K562 (cell line): ENCODE results near the gene SDC3. TPM values are rescaled to one million over a fixed set of nuclear protein-coding genes. Genes with fewer than 3 reads are reported as not detected.

Experiments used
- CBX1 ChIP-seq: sonication (generic); IDR thresholded peaks from 2 replicates; pipeline ENCODE4 v1.6.1; 2016; ENCODE audit warnings: antibody characterized with exemption, low read depth, mild to moderate bottlenecking
- CHD7 ChIP-seq: fragments of 200-600 bp; sonication (generic); IDR thresholded peaks from one replicate; pipeline ENCODE4 v1.6.1; 2012; ENCODE audit warnings: mild to moderate bottlenecking, low read depth, low read length, inconsistent platforms
- DEAF1 ChIP-seq: fragments of 450-650 bp; formaldehyde crosslinking; IDR thresholded peaks from 2 replicates; pipeline ENCODE4 v1.4.0; 2020; ENCODE audit warnings: mild to moderate bottlenecking, moderate library complexity
- MXD1 ChIP-seq: fragments of 250-450 bp; sonication (Bioruptor Pico); IDR thresholded peaks from 2 replicates; pipeline ENCODE4 v1.8.0; 2021; ENCODE audit warnings: borderline replicate concordance, mild to moderate bottlenecking, moderate library complexity; ENCODE audit not compliant: poor library complexity, severe bottlenecking
- SMAD2 ChIP-seq: fragments of 150-350 bp; IDR thresholded peaks from 2 replicates; pipeline ENCODE4 v1.6.1; 2014; ENCODE audit warnings: low read depth, mild to moderate bottlenecking, low read length
- SMARCA5 ChIP-seq: fragments of 450-650 bp; IDR thresholded peaks from 2 replicates; pipeline ENCODE4 v1.6.1; 2016
- SMC3 ChIP-seq: conservative IDR thresholded peaks from 2 replicates; pipeline ENCODE4 v1.6.1; 2011; ENCODE audit warnings: low read depth, low read length, improper control_type of control experiment; ENCODE audit not compliant: insufficient read depth
- SNRNP70 ChIP-seq: fragments of 200-400 bp; formaldehyde crosslinking; optimal IDR thresholded peaks from 2 replicates; pipeline ENCODE3; 2017; ENCODE audit warnings: low read depth, low read length
- SP2 ChIP-seq: IDR thresholded peaks from 2 replicates; pipeline ENCODE4 v1.6.1; 2011; ENCODE audit warnings: mild to moderate bottlenecking, low read depth, low read length, moderate library complexity; ENCODE audit not compliant: poor library complexity, severe bottlenecking; ENCODE audit errors: extremely low read depth
- TSC22D4 ChIP-seq: fragments of 450-650 bp; IDR thresholded peaks from 2 replicates; pipeline ENCODE4 v1.6.1; 2016; ENCODE audit warnings: missing genetic modification characterization, missing biosample characterization, control low read depth
- ZBTB26 ChIP-seq: fragments of 450-650 bp; formaldehyde crosslinking; IDR thresholded peaks from 2 replicates; pipeline ENCODE4 v1.4.0; 2022; ENCODE audit warnings: missing genetic modification characterization
- ZNF445 ChIP-seq: fragments of 250-450 bp; sonication (Bioruptor Pico); IDR thresholded peaks from 2 replicates; pipeline ENCODE4 v1.4.0; 2020; ENCODE audit warnings: low read depth, mild to moderate bottlenecking, moderate library complexity
- polyA plus RNA-seq, 8 experiments: library from polyadenylated mRNA; depleted of rRNA in 4 of 8; stranded (reverse) in 5 of 8; unstranded in 3 of 8; fragments of >200 nt; fragmentation: Nextera tagmentation in 2 of 8; fragmentation: Illumina TruSeq in 1 of 8; extraction: Ambion mirVana in 2 of 8; extraction: Trizol in 1 of 8; gene quantifications; 2 replicates each; pipeline versions ENCODE4 v1.2.1 to v1.2.3, GENCODE V29; 2011 to 2014; ENCODE audit warnings: inconsistent platforms in 1 of 8, missing spikeins in 1 of 8
- total RNA-seq, 7 experiments: library from RNA; depleted of rRNA in 6 of 7; stranded (reverse); fragments of >200 nt in 6 of 7; fragmentation: Illumina TruSeq in 2 of 7; extraction: Trizol in 2 of 7; gene quantifications; 2 replicates each; pipeline versions ENCODE4 v1.2.1 to v1.2.3, GENCODE V29; 2011 to 2021; ENCODE audit warnings: low replicate concordance in 1 of 7

The SDC3 gene
- total and polyA plus RNA-seq, 9 of the 15 experiments (the other 6 are each of a cell fraction or from before 2014, with no cell fraction given): 0.38 to 44.1 (median 12.1) TPM

GRCh38 chr1:30929135-30929889, 20.8 kb upstream of the SDC3 start (continued):
- TF ChIP-seq CHD7 (no peak), ZNF445 (CRISPR knock-in tag) (no peak), ZBTB26 (CRISPR knock-in tag) (0 out of 2 replicates have a peak, but pooled peaks have one; percentile 18), CBX1 (no peak), SMAD2 (no peak), SP2 (peak; percentile 6), DEAF1 (CRISPR knock-in tag) (peak; percentile 72), MXD1 (no peak), SNRNP70 (no peak), TSC22D4 (tag) (no peak), SMC3 (peak; percentile 92), SMARCA5 (peak; percentile 66; the same call in 1 of the 2 replicates)
